Panc1 (cell line): ENCODE results near the gene ZNF132.

Experiments used
- CTCF ChIP-seq: fragments of 450-650 bp; IDR thresholded peaks from 2 replicates; pipeline ENCODE4 v1.5.1; 2017; ENCODE audit warnings: mild to moderate bottlenecking
- POLR2AphosphoS5 ChIP-seq: IDR thresholded peaks from 2 replicates; pipeline ENCODE4 v1.6.1; 2012; ENCODE audit warnings: mild to moderate bottlenecking, low read depth, low read length, moderate library complexity
- SIN3A ChIP-seq: IDR thresholded peaks from 2 replicates; pipeline ENCODE4 v1.6.1; 2012; ENCODE audit warnings: low read depth, mild to moderate bottlenecking, low read length, moderate library complexity, borderline replicate concordance; ENCODE audit not compliant: insufficient read depth

- TF ChIP-seq POLR2AphosphoS5 = no peak; the same call in 1 of the 2 replicates
- TF ChIP-seq CTCF = no peak
- TF ChIP-seq SIN3A = peak; percentile 81; the same call in 1 of the 2 replicates
Measured at GRCh38 chr19:58474997-58475713, 35.2 kb upstream of the ZNF132 start.
